Adrenal gland (tissue), 9 donors: Measurements from ENCODE around the gene MTCL3.

Experiments used
- DNase-seq, 7 donors: peaks; one replicate each; pipeline ENCODE4 v3.0.0-alpha.2; 2019 to 2020
- H3K27ac ChIP-seq, 5 donors: fragments of 200-600 bp; sonication (generic) in 4 of 5; 1 replicate in 3 of 5; 2 replicates in 2 of 5; pipeline versions ENCODE4 v1.5.1 to v1.8.0; 2016 to 2020; ENCODE audit warnings: mild to moderate bottlenecking in 1 of 5
- H3K27me3 ChIP-seq: fragments of 200-600 bp; 2 replicates; pipeline ENCODE4 v1.8.0; 2021
- H3K36me3 ChIP-seq, 2 donors: fragments of 200-600 bp; replicated peaks in 1 of 2; 1 replicate in 1 of 2; 2 replicates in 1 of 2; pipeline versions ENCODE4 v1.5.1 to v1.8.0; 2018 to 2022
- H3K4me1 ChIP-seq, 2 donors: fragments of 200-600 bp; replicated peaks in 1 of 2; 1 replicate in 1 of 2; 2 replicates in 1 of 2; pipeline versions ENCODE4 v1.5.1 to v1.8.0; 2018 to 2021
- H3K4me3 ChIP-seq, 4 donors: fragments of 200-600 bp; sonication (generic) in 3 of 4; one replicate each; pipeline ENCODE4 v1.5.1; 2016 to 2018
- H3K9me3 ChIP-seq, 3 donors: fragments of 200-600 bp; sonication (generic) in 1 of 3; replicated peaks in 1 of 3; 1 replicate in 2 of 3; 2 replicates in 1 of 3; pipeline versions ENCODE4 v1.5.1 to v1.8.0; 2016 to 2021
- CTCF ChIP-seq, 6 experiments: fragments of 450-650 bp in 4 of 6; fragments of 200-600 bp in 2 of 6; sonication (generic) in 1 of 6; IDR thresholded peaks; 1 replicate in 5 of 6; 2 replicates in 1 of 6; pipeline versions ENCODE4 v1.5.1 to v1.8.0; 2016 to 2021; ENCODE audit warnings: antibody characterized with exemption in 6 of 6, mild to moderate bottlenecking in 2 of 6, moderate library complexity in 1 of 6
- POLR2A ChIP-seq, 2 donors: fragments of 450-650 bp; IDR thresholded peaks; one replicate each; pipeline ENCODE4 v1.6.1; 2017; ENCODE audit warnings: antibody characterized with exemption in 2 of 2, mild to moderate bottlenecking in 2 of 2, moderate library complexity in 1 of 2
- WGBS, 4 donors: extraction: QIAGEN DNeasy Blood & Tissue Kit in 2 of 4; methylation state at CpG; one replicate each; pipeline versions ENCODE4 v1.1.5 to v1.1.7; 2013 to 2017; 5-methylcytosine and 5-hydroxymethylcytosine counted together
- intact Hi-C, 2 donors: fragments of 100-400 bp; cut with DNase I; formaldehyde crosslinking; loops; one replicate each; pipeline versions ENCODE4 v1.14.1 to v1.15.0; 2022 to 2023
- donor health status: healthy with polysubstance abuse.
- donor health status: Bipolar disorder and iron deficiency.
- donor health status: DM: yes; HTN: yes; CAD: no.
- donor health status: DM: no; HTN: no; CAD: no.
- donor health status: DM: no; HTN: no; CAD: no.

MTCL3 gene

GRCh38 chr6:127533736-127534135, 14.6 kb upstream of the MTCL3 start:
- intact Hi-C loops, result no loop called here
- no peak for DNase-seq
- WGBS, 4 donors, result 48 to 61% (median 55%) methylated on average over 3 of the region's 3 CpGs
- H3K4me1 ChIP-seq, result no peaks in the 10 kb centered on the region
- H3K9me3 ChIP-seq, result no peaks in the 10 kb centered on the region
- H3K27ac ChIP-seq, result no peak overlapping the region
- TF ChIP-seq CTCF (IDR thresholded peaks at IDR 0.05) (no peak), POLR2A (IDR thresholded peaks at IDR 0.05) (no peak)
- peaks cover 6% of the 10 kb centered on the region for H3K27me3 ChIP-seq
- no peaks in the 10 kb centered on the region for H3K36me3 ChIP-seq
- no peak overlapping the region for H3K4me3 ChIP-seq

GRCh38 chr6:127533011-127533410, 13.9 kb upstream of the MTCL3 start:
- H3K4me1 ChIP-seq, result no peaks in the 10 kb centered on the region
- peaks cover 6% of the 10 kb centered on the region for H3K27me3 ChIP-seq
- DNase-seq, result no peak
- no peak overlapping the region for H3K4me3 ChIP-seq
- TF ChIP-seq POLR2A (IDR thresholded peaks at IDR 0.05) (no peak), CTCF (IDR thresholded peaks at IDR 0.05) (no peak)
- no peaks in the 10 kb centered on the region for H3K9me3 ChIP-seq
- no peak overlapping the region for H3K27ac ChIP-seq
- no peaks in the 10 kb centered on the region for H3K36me3 ChIP-seq
- intact Hi-C loops, result no loop called here
- WGBS, 4 donors, result 93 to 100% (median 98%) methylated on average over 1 of the region's 1 CpG

GRCh38 chr6:127522714-127523113, 3.6 kb upstream of the MTCL3 start:
- DNase-seq, result no peak
- Histone ChIP-seq H3K27me3 (peaks cover 18% of the 10 kb centered on the region), H3K27ac (no peak overlapping the region), H3K4me1 (no peaks in the 10 kb centered on the region), H3K36me3 (no peaks in the 10 kb centered on the region), H3K9me3 (no peaks in the 10 kb centered on the region), H3K4me3 (no peak overlapping the region)
- WGBS, 4 donors, result 35 to 44% (median 42%) methylated on average over 1 of the region's 1 CpG
- intact Hi-C loops, result no loop called here
- no peak for TF ChIP-seq CTCF (IDR thresholded peaks at IDR 0.05)
- no peak for TF ChIP-seq POLR2A (IDR thresholded peaks at IDR 0.05)

- Histone ChIP-seq H3K27me3 (peaks cover 18% of the 10 kb centered on the region), H3K27ac (no peak overlapping the region)
Observed at GRCh38 chr6:127520066-127520465, 931 bp upstream of the MTCL3 start.

More at GRCh38 chr6:127520066-127520465, 931 bp upstream of the MTCL3 start:
- Histone ChIP-seq H3K4me1 (peaks cover 4 to 15% of the 10 kb centered on the region in 2 donors), H3K9me3 (no peaks in the 10 kb centered on the region), H3K4me3 (no peak overlapping the region), H3K36me3 (no peaks in the 10 kb centered on the region)
- no peak for TF ChIP-seq POLR2A (IDR thresholded peaks at IDR 0.05)
- no peak for TF ChIP-seq CTCF (IDR thresholded peaks at IDR 0.05)
- intact Hi-C loops, result no loop called here
- peak in 2 of 7 donors; percentile 7 to 8 for DNase-seq
- 5 to 13% (median 9%) methylated on average over 2 of the region's 2 CpGs for WGBS, 4 donors
